GM21447 (cell line): Measurements from ENCODE around the gene JARID2.

ENCODE experiments used
- ATAC-seq: cut with Tn5 transposase; IDR thresholded peaks from one replicate; pipeline ENCODE4 v1.9.1; 2021; ENCODE audit not compliant: unreplicated experiment

Gene JARID2

GRCh38 chr6:15370733-15371671 is 125.1 kb downstream of the JARID2 start:
- no peak for ATAC-seq

DNA sequence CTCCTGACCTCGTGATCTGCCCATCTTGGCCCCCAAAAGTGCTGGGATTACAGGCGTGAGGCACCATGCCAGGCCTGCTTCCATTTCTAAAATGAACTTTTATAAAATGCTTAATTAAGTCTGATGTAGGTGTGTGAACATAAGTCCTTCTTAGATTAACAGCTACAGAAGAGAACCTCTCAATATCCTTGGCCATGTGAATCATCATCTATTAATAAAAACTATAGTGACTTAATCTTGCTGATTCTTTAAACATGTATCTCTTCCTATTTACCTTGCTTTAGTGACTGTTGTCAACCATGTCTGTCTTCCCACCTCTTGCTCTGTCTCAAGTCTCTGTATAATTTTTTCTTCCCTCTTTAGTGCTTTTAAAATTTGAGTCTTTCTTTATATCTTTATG is 127.1 kb downstream of the JARID2 start:
- no peak for ATAC-seq

- ATAC-seq: no peak
Observed at GRCh38 chr6:15374119-15374518, 128.2 kb downstream of the JARID2 start.

DNA sequence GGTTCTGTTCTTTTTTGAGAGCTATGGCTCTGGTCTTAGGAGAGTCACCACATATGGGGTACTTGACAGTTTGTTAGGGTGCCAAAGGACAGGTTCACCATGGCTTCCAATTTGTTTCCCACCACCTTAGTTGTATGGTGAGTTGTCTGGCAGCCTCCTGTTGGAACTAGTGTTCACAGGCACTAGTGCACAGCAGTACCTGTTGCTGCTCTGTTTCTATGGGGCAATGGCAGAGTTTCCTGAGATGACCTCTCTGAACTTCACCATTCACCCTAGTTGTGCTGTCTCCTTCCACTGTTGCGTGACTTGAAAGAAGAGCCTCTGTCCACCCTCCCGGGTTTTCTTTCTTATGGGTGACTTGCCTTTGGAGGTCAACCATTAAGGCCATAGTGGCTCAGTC is 129.1 kb downstream of the JARID2 start:
- no peak for ATAC-seq

DNA sequence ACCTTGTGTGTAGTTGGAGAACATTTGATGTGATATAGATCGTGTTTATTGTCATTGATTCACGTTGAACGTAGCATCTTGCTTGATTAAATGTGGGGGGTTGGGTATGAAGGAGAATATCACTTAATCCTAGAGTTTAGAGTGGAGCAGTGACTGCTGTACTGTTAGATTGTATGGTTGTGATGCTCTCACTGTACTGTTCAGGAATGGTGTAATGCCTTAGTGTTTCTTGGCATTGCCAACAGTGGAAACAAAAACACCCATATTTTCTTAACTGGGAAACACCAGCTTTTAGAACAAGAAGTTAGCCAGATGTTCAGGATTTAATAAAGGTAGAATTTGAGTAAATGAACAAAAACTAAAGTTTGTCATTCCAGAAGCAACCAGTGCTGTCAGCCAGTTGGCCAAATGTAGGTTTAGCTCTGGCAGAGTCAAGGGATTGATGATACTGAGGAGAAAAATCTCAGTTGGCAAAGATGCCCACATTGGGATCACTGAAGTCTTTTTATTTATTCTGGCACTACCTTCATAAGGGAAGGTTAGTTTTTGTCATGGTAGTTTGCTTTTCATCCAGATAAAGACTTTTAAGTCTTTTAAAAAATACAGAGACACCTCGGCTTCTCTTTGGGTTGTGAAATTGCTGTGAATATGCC is 129.9 kb downstream of the JARID2 start:
- no peak for ATAC-seq

GRCh38 chr6:15376900-15377487 is 131.1 kb downstream of the JARID2 start:
- ATAC-seq: no peak

DNA sequence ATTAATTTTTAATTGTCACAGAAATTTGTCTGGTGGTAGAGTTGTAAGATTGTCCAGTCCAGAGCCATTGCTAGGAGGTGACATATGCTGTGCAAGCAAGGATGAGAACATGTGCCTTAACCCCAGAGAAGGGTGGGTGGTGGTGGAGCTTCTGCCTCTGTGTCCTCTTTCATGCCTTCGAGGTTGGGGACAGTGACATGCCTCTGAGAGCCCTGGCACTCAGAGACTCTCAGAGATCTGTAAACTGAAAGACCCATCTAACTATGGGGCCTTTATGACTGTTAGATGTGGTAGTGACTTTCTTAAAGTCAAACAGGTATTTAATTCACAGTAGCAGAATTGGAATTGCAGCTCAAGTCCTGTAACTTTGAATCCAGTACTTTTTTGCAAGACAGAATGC is 132.4 kb downstream of the JARID2 start:
- ATAC-seq: no peak

- no peak for ATAC-seq
Observed at GRCh38 chr6:15378866-15379265, 133.0 kb downstream of the JARID2 start.

DNA sequence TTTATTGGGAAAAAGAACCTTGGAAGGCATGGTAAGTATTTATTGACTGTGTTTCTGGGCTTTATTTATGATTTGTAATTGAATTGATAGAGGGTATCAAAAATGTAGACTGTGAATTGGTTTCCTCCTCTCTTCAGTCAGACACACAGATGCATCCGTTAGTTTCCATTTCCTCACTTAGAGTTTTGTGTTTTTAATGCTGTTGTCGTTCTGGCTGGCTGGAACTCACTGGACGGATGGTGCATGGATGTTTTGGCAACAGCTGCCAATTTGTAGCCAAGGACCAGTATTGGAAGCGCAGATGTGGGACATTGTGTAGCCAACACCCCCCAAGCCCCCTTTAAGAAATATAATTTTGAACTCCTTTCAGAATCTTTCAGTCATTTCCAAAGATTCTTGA is 134.5 kb downstream of the JARID2 start:
- no peak for ATAC-seq

DNA sequence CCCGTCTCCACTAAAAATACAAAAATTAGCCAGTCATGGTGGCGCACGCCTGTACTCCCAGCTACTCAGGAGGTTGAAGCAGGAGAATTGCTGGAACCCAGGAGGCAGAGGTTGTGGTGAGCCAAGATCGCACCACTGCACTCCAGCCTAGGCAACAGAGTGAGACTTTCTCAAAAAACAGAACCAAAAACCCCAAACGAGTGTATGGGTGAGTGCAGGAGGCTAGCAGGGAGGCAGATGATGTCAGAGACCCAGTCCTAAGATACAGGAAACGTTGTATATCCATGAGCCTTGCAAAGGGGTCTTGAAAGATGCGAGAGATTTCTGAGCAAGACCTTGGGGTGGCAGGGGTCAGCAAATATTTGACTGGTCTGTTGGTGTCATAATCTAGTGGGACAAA is 136.2 kb downstream of the JARID2 start:
- ATAC-seq: no peak

DNA sequence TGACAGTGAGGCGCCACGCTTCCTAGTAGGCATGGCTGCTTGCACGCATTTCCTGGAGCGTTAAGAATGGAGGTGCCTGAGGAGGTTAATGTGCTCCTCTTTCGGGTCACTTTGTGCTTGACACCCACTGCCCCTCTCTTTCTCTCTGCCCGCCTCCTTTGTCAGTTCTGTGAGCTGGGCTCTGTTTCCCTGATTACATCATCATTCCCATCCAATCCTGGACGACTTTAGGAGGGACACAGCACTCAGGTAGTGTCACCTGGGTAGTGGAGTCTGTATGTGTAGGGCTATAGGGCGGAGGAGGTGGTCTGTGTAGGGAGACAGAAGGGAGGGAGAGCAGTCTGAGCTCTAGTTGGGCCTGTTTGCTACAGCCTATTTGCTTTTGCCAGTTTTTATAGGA is 136.8 kb downstream of the JARID2 start:
- ATAC-seq: no peak

GRCh38 chr6:15384901-15385300 is 139.0 kb downstream of the JARID2 start:
- no peak for ATAC-seq

DNA sequence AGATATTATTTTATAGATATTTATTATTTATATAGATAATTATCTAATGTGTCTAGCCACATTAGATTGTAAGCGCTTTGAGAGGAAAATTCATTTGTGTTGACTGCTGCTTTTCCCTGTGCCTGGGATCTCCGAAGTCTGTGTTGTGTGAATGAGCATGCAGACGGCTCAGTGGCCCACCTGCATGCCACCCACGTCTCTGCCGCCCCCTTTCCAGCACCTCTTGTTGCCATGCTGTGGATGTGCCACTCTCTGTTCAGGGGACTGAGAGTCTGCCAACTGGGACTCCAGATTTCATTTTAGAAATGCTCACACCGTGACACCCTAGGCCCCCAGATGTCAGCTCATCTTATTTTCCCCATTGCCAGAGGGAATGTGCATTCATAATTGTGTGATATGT is 139.7 kb downstream of the JARID2 start:
- ATAC-seq: no peak

GRCh38 chr6:15386110-15386755 is 140.4 kb downstream of the JARID2 start:
- ATAC-seq: no peak

DNA sequence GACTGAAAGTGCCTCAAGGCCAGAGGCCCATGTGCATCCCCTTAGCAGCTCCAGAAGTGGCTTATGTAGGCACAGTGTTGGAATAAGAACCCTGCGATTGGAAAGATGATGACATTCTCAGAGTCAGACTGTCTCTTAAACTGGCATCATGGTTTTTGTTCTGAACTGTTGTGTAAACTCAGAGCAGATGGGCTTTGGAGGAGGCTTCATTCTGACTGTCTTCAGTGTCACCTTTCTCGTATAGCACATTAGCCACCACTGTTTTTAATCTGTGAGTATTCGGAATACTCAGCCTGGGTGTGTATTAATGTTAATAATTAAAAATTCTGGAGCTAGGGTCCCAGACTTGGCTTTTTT is 140.9 kb downstream of the JARID2 start:
- no peak for ATAC-seq

GRCh38 chr6:15387118-15387517 is 141.2 kb downstream of the JARID2 start:
- no peak for ATAC-seq

DNA sequence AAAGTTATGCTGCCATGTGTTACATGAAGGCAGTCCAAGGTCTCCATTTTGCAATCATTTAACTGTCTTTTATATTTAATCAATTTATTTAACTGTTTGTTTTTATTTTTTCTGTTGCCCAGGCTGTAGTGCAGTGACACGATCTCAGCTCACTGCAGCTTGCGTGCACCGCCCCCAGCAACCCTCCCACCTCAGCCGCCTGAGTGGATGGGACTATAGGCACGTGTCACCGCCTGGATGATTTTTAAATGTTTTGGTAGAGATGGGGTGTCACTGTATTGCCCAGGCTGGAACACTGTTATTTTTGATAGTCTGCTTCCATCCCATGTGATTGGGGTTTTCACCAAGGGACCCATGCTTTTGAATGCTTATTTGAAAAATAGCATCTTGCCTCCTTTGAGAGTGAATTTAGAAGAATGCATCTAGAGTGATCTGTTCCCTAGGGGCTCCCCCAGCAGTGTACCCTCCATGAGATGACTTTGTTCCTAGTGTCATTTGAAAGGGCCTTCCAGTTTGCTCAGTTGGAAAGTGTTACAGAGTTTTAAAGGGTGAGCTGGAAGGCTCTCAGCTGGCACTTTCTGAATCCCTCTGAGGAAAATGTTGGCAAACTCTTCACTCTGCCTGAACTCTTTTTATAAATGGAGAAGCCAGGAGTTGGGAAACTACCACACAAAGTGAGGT is 143.4 kb downstream of the JARID2 start:
- no peak for ATAC-seq

DNA sequence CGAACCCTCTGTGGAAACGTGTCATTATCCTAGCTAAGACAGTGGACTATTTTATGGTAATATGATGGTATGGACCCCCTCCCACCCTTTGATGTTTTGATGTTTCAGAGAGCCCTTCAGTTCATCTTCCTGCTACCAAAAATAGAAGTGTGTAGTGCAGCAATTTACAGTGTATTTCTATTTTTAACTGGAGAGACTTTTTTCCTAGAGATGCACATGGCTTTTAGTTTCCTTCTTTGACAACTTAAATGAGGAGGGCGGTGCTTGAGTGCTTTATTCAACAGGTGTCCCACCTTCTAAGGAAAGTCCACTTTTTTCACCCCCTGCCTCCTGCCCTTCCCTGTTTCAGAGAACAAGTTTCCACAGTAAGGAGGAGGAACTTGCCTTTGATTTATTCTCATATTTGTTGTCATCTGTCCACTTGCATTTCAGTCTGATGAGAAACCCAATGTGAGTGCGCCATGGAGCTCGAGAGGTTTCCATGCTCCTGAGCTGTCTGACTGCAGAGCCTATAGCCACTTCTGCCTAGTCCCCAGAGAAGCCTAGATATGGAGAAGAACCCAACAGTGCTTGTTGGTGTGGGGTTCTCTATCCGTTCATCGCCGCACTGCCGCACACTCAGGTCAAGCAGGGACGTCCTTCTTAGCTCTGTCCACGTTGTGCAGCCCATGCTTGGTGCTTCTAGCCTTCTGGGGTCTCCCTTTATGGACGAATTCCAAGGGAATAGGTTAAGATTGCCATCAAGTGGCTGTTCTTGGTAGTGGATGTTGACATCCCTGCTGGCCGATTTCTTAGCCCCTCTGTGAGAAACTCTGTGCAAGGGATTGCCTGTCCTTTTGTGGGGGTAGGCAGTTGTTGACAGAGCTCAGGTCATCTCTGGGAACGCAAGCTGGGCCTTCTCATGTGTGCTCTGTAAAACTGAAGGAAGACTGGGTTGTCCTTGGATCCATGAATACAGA is 144.2 kb downstream of the JARID2 start:
- no peak for ATAC-seq

DNA sequence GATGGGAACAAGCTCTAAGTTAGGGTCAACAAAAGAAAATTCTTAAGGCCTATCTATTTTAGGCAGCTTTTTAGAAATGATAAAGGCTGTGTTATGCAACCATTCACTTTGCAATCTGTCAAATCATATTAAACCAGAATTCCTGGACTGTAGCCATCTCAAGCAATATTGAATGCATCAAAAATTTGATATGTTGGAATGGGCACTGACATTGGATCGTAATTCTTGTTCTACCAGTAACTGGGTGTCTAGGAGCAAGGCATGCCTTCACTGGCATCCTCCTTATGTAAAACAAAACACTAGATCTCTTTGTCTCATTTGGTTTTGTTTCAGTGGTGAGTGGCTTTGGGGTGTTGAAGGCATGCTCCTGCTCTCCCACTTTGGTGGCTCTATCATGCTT is 145.6 kb downstream of the JARID2 start:
- no peak for ATAC-seq

GRCh38 chr6:15392182-15392581 is 146.3 kb downstream of the JARID2 start:
- no peak for ATAC-seq
